IMR-90 (cell line): ENCODE results near the gene TBC1D22A. TPM values are rescaled to one million over a fixed set of nuclear protein-coding genes. Genes with fewer than 3 reads are reported as not detected.

Source experiments
- ATAC-seq: fragments of 200-7000 bp; cut with Tn5 transposase; 2 replicates; pipeline ENCODE4 v1.9.1; 2020; ENCODE audit warnings: low read depth, mild to moderate bottlenecking, moderate library complexity
- BruUV-seq: library from RNA; stranded (reverse); fragments of 400-500 nt; replicated peaks from 2 replicates; lab custom pipeline; 2021; lab: Mats Ljungman, UMichigan
- CTCF ChIA-PET: fragments of 300-600 bp; formaldehyde crosslinking; extraction: SDS; loops from one replicate; lab custom pipeline; 2021; ENCODE audit warnings: antibody characterized with exemption; lab: Yijun Ruan, JAX
- POLR2A ChIA-PET: fragments of 300-600 bp; sonication (Branson Sonifier 250); formaldehyde crosslinking; loops from one replicate; lab custom pipeline; 2022; ENCODE audit warnings: antibody characterized with exemption; ENCODE audit not compliant: unreplicated experiment; lab: Charles Lee
- DNase-seq: peaks from one replicate; pipeline ENCODE4 v3.0.0; 2013
- H2AFZ ChIP-seq: replicated peaks from 2 replicates; pipeline ENCODE3; 2013; ENCODE audit warnings: low read length, mild to moderate bottlenecking; ENCODE audit not compliant: poor library complexity
- H2AK5ac ChIP-seq: 2 replicates; pipeline ENCODE4 v1.6.1; 2013; ENCODE audit warnings: low read depth, low read length, inconsistent platforms
- H2AK9ac ChIP-seq: replicated peaks from 2 replicates; pipeline ENCODE3; 2013; ENCODE audit warnings: mild to moderate bottlenecking, low read depth, low read length, moderate library complexity; ENCODE audit not compliant: poor library complexity
- H2BK120ac ChIP-seq: 2 replicates; pipeline ENCODE4 v1.6.1; 2013; ENCODE audit warnings: low read depth, low read length, inconsistent platforms
- H2BK15ac ChIP-seq: 3 replicates; pipeline ENCODE4 v1.6.1; 2013; ENCODE audit warnings: low read depth, low read length, inconsistent platforms
- H2BK20ac ChIP-seq: 2 replicates; pipeline ENCODE4 v1.6.1; 2013; ENCODE audit warnings: low read depth, mild to moderate bottlenecking, inconsistent platforms, low read length, moderate library complexity
- H2BK5ac ChIP-seq: 2 replicates; pipeline ENCODE4 v1.6.1; 2013; ENCODE audit warnings: mild to moderate bottlenecking, low read depth, low read length, inconsistent platforms; ENCODE audit not compliant: poor library complexity, severe bottlenecking
- H3K14ac ChIP-seq: replicated peaks from 2 replicates; pipeline ENCODE4 v1.6.1; 2013; ENCODE audit warnings: low read depth, low read length, inconsistent platforms
- H3K18ac ChIP-seq: 2 replicates; pipeline ENCODE4 v1.6.1; 2013; ENCODE audit warnings: low read depth, low read length, control low read depth
- H3K23ac ChIP-seq: 2 replicates; pipeline ENCODE4 v1.6.1; 2013; ENCODE audit warnings: low read depth, low read length, inconsistent platforms
- H3K27ac ChIP-seq: 2 replicates; pipeline ENCODE4 v1.5.1; 2013; ENCODE audit warnings: mild to moderate bottlenecking, control low read depth, low read length; ENCODE audit not compliant: insufficient read depth
- H3K27me3 ChIP-seq: 2 replicates; pipeline ENCODE4 v1.6.1; 2013; ENCODE audit warnings: low read length; ENCODE audit not compliant: control insufficient read depth, insufficient read depth
- H3K36me3 ChIP-seq: 2 replicates; pipeline ENCODE4 v1.6.1; 2013; ENCODE audit warnings: low read length, mixed read lengths; ENCODE audit not compliant: control insufficient read depth, insufficient read depth
- H3K4ac ChIP-seq: 2 replicates; pipeline ENCODE4 v1.6.1; 2013; ENCODE audit warnings: low read depth, low read length, inconsistent platforms
- H3K4me1 ChIP-seq: 2 replicates; pipeline ENCODE4 v1.6.1; 2013; ENCODE audit warnings: low read length, mixed read lengths; ENCODE audit not compliant: control insufficient read depth, insufficient read depth
- H3K4me2 ChIP-seq: 2 replicates; pipeline ENCODE4 v1.6.1; 2013; ENCODE audit warnings: low read depth, mild to moderate bottlenecking, control low read depth, low read length, moderate library complexity
- H3K4me3 ChIP-seq: 2 replicates; pipeline ENCODE4 v1.5.1; 2013; ENCODE audit warnings: low read depth, mild to moderate bottlenecking, control low read depth, low read length, moderate library complexity; ENCODE audit not compliant: insufficient read depth
- H3K56ac ChIP-seq: 2 replicates; pipeline ENCODE4 v1.6.1; 2013; ENCODE audit warnings: low read length, inconsistent platforms; ENCODE audit not compliant: insufficient read depth; ENCODE audit errors: extremely low read depth
- H3K79me1 ChIP-seq, 2 experiments: 2 replicates each; pipeline ENCODE4 v1.6.1; 2013; ENCODE audit warnings: low read length in 2 of 2, inconsistent platforms in 1 of 2, low read depth in 1 of 2
- H3K9ac ChIP-seq: 2 replicates; pipeline ENCODE4 v1.6.1; 2013; ENCODE audit warnings: low read depth, low read length, control low read depth
- H3K9me1 ChIP-seq: 2 replicates; pipeline ENCODE4 v1.6.1; 2013; ENCODE audit warnings: low read length, inconsistent platforms; ENCODE audit not compliant: insufficient read depth
- H3K9me3 ChIP-seq: 2 replicates; pipeline ENCODE4 v1.6.1; 2013; ENCODE audit warnings: low read length; ENCODE audit not compliant: control insufficient read depth, insufficient read depth
- H4K20me1 ChIP-seq: 2 replicates; pipeline ENCODE4 v1.6.1; 2013; ENCODE audit warnings: low read length, inconsistent platforms; ENCODE audit not compliant: insufficient read depth
- H4K5ac ChIP-seq: 2 replicates; pipeline ENCODE4 v1.6.1; 2013; ENCODE audit warnings: mild to moderate bottlenecking, low read depth, low read length, control low read depth
- H4K8ac ChIP-seq, 2 experiments: 2 replicates each; pipeline ENCODE4 v1.6.1; 2013; ENCODE audit warnings: low read depth in 2 of 2, low read length in 2 of 2, control low read depth in 1 of 2, inconsistent platforms in 1 of 2
- H4K91ac ChIP-seq: 2 replicates; pipeline ENCODE4 v1.6.1; 2013; ENCODE audit warnings: low read depth, low read length, inconsistent platforms; ENCODE audit not compliant: insufficient read depth
- BHLHE40 ChIP-seq: fragments of 150-350 bp; IDR thresholded peaks from 2 replicates; pipeline ENCODE4 v1.6.1; 2016; ENCODE audit warnings: mild to moderate bottlenecking, low read depth, low read length
- CEBPB ChIP-seq: IDR thresholded peaks from 2 replicates; pipeline ENCODE4 v1.6.1; 2012; ENCODE audit warnings: low read depth, low read length, improper control_type of control experiment
- CHD1 ChIP-seq: IDR thresholded peaks from 2 replicates; pipeline ENCODE4 v1.6.1; 2012; ENCODE audit warnings: low read depth, low read length, improper control_type of control experiment
- CTCF ChIP-seq: conservative IDR thresholded peaks from 2 replicates; pipeline ENCODE4 v1.5.1; 2012; ENCODE audit warnings: mild to moderate bottlenecking, low read depth, low read length, improper control_type of control experiment
- FOS ChIP-seq: fragments of 150-350 bp; IDR thresholded peaks from 2 replicates; pipeline ENCODE4 v1.6.1; 2016; ENCODE audit warnings: low read depth, low read length
- MAFK ChIP-seq: IDR thresholded peaks from 2 replicates; pipeline ENCODE4 v1.6.1; 2012; ENCODE audit warnings: low read depth, low read length, improper control_type of control experiment
- MAZ ChIP-seq: IDR thresholded peaks from 2 replicates; pipeline ENCODE4 v1.6.1; 2012; ENCODE audit warnings: low read depth, mild to moderate bottlenecking, low read length, improper control_type of control experiment, moderate library complexity, borderline replicate concordance
- MXI1 ChIP-seq: IDR thresholded peaks from 2 replicates; pipeline ENCODE4 v1.6.1; 2012; ENCODE audit warnings: low read depth, mild to moderate bottlenecking, low read length, moderate library complexity, borderline replicate concordance
- NFE2L2 ChIP-seq: fragments of 150-350 bp; IDR thresholded peaks from 2 replicates; pipeline ENCODE4 v1.6.1; 2016; ENCODE audit warnings: low read depth, mild to moderate bottlenecking, low read length
- POLR2A ChIP-seq: IDR thresholded peaks from 2 replicates; pipeline ENCODE4 v1.6.1; 2012; ENCODE audit warnings: mild to moderate bottlenecking, low read depth, low read length
- SMC3 ChIP-seq: fragments of 150-350 bp; IDR thresholded peaks from 2 replicates; pipeline ENCODE4 v1.6.1; 2016; ENCODE audit warnings: low read depth, mild to moderate bottlenecking, antibody characterized with exemption, low read length, moderate library complexity
- USF2 ChIP-seq: fragments of 150-350 bp; IDR thresholded peaks from 2 replicates; pipeline ENCODE4 v1.6.1; 2017; ENCODE audit warnings: mild to moderate bottlenecking, antibody characterized with exemption, low read length, low read depth
- WGBS, 2 experiments: methylation state at CpG; one replicate each; pipeline versions ENCODE4 v1.1.5 to v1.1.7; 2013; ENCODE audit warnings: missing lambda C conversion rate in 2 of 2; ENCODE audit not compliant: insufficient read length in 1 of 2; ENCODE audit errors: extremely low coverage in 2 of 2; 5-methylcytosine and 5-hydroxymethylcytosine counted together
- dilution Hi-C: fragments of 300-500 bp; cut with HindIII; formaldehyde crosslinking; loops from one replicate; pipeline ENCODE4 v1.14.3; 2018; ENCODE audit warnings: low sequenced_read_pairs; ENCODE audit not compliant: unreplicated experiment
- in situ Hi-C: fragments of 300-500 bp; cut with MboI; formaldehyde crosslinking; loops from 3 replicates; pipeline ENCODE4 v1.14.3; 2019; ENCODE audit warnings: low sequenced_read_pairs, inconsistent platforms, mixed read lengths
- intact Hi-C: fragments of 100-400 bp; cut with micrococcal nuclease; formaldehyde crosslinking; loops from 2 replicates; pipeline ENCODE4 v1.10.0; 2022
- polyA plus RNA-seq, 3 experiments: library from polyadenylated mRNA; depleted of rRNA; stranded (reverse); fragments of >200 nt; gene quantifications; 2 replicates each; pipeline ENCODE4 v1.2.3, GENCODE V29; 2012; ENCODE audit warnings: low replicate concordance in 1 of 3
- total RNA-seq: library from RNA; depleted of rRNA; stranded (reverse); fragments of >200 nt; gene quantifications from 2 replicates; pipeline ENCODE4 v1.2.3, GENCODE V29; 2012
- TF ChIP-seq, protein P1 (sequence below): fragments of 150-350 bp; IDR thresholded peaks from 2 replicates; pipeline ENCODE4 v1.6.1; 2016; ENCODE audit warnings: low read depth, mild to moderate bottlenecking, low read length, moderate library complexity, borderline replicate concordance

TBC1D22A gene
- total and polyA plus RNA-seq, 2 of the 4 experiments (the other 2 are of a cell fraction) = 9.0 to 16.7 TPM

DNA sequence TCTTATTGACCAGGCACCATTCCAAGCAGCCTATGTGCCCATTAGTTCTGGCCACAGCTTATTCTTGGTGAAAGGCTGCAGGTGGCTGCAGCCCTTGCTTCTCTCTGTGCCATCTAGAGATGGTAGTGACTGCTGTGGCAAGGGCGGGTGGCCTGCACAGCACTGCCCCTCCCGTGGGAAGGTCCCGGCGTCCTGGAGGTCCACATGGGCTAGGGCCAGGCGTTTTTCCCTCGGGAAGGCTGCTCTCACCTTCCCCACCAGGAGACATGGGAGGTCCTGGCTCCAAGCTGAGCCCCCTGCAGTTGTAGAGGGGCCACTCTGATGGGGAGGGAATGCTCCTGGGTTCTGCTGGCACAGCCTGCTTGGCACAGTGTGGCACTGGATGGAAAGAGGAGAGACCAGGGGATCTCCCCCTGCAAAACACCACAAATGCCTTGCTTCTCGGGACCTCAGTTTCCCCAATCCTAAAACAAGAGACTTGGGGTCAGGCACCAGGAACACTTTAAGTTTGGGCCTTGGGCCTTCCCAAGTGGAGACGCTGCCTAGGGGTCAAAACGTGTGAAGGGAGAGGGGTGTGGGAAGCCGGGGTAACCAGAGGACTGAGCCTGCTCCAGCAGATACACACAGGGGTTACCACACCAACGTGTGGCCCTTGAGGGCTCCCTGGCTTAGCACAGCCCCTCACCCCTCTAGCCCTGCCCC, 10.0 kb upstream of the TBC1D22A start (continued):
- no peak for TF ChIP-seq FOS

GRCh38 chr22:46752988-46753310, 9.5 kb upstream of the TBC1D22A start:
- Histone ChIP-seq H3K18ac (no peak overlapping the region), H2AFZ (peak overlapping the region; percentile 33), H3K9me3 (no peaks in the 10 kb centered on the region), H3K4me1 (peaks cover 34% of the 10 kb centered on the region), H3K9ac (no peak overlapping the region), H4K91ac (peak overlapping the region; percentile 100), H4K20me1 (no peaks in the 10 kb centered on the region), H2AK5ac (peak overlapping the region; percentile 99), H3K56ac (no peak overlapping the region), H3K9me1 (peaks cover 32% of the 10 kb centered on the region), H2BK5ac (peak overlapping the region; percentile 93), H3K36me3 (no peaks in the 10 kb centered on the region), H3K4ac (peak overlapping the region; percentile 92), H4K5ac (0 out of 2 replicates have a peak overlapping the region, but pooled peaks have one; percentile 44), H3K27me3 (no peaks in the 10 kb centered on the region), H3K4me3 (no peak overlapping the region), H3K14ac (peak overlapping the region; percentile 88), H3K79me1 (peaks cover 0 to 11% of the 10 kb centered on the region in 2 experiments; a peak in 1 of 4 replicates), H3K4me2 (no peak overlapping the region), H3K27ac (peak overlapping the region; percentile 80), H2BK20ac (peak overlapping the region; percentile 79), H2BK15ac (peak overlapping the region; percentile 63; the same call in 2 of the 3 replicates), H3K23ac (0 out of 2 replicates have a peak overlapping the region, but pooled peaks have one; percentile 43), H2BK120ac (peak overlapping the region; percentile 93), H2AK9ac (peak overlapping the region; percentile 98), H4K8ac (peak overlapping the region; percentile 96 to 99; a peak in 3 of 4 replicates)
- intact Hi-C loops = no loop called here
- POLR2A ChIA-PET = interaction anchor here (2.0 kb wide), 1 partner anchor 10 kb away, joined by 9 read pairs; the partner anchor contains the start of gene TBC1D22A
- in situ Hi-C loops = no loop called here
- CTCF ChIA-PET = no interaction called here
- ATAC-seq (no peak), DNase-seq (no peak)
- BruUV-seq = no TSS peak
- no CpG with 5 or more reads among the region's 6 CpGs for WGBS, 2 experiments
- dilution Hi-C loops = no loop called here
- no peak for TF ChIP-seq SMC3
- no peak for TF ChIP-seq BHLHE40
- no peak for TF ChIP-seq MAZ
- no peak for TF ChIP-seq FOS
- TF ChIP-seq NFE2L2 = no peak
- no peak for TF ChIP-seq CTCF
- no peak for TF ChIP-seq CHD1
- no peak for TF ChIP-seq MAFK
- TF ChIP-seq, protein P1, sequence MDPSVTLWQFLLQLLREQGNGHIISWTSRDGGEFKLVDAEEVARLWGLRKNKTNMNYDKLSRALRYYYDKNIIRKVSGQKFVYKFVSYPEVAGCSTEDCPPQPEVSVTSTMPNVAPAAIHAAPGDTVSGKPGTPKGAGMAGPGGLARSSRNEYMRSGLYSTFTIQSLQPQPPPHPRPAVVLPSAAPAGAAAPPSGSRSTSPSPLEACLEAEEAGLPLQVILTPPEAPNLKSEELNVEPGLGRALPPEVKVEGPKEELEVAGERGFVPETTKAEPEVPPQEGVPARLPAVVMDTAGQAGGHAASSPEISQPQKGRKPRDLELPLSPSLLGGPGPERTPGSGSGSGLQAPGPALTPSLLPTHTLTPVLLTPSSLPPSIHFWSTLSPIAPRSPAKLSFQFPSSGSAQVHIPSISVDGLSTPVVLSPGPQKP = no peak
- no peak for TF ChIP-seq USF2
- TF ChIP-seq POLR2A = no peak
- TF ChIP-seq CEBPB = no peak
- TF ChIP-seq MXI1 = no peak
